ENCODE measurements around the gene NPHP4.
"Not testable (repeated sequence)": the region's sequence is repeated elsewhere in the genome, so short reads cannot be mapped to it uniquely, and the experiment has no call there.

Gene NPHP4

GRCh38 chr1:5865056-5865455, 127.2 kb downstream of the NPHP4 start:
- no peak for DNase-seq

GRCh38 chr1:5864256-5864655, 128.0 kb downstream of the NPHP4 start:
- no peak for DNase-seq

- DNase-seq: no peak
Measured at GRCh38 chr1:5863238-5863637, 129.0 kb downstream of the NPHP4 start.

DNA sequence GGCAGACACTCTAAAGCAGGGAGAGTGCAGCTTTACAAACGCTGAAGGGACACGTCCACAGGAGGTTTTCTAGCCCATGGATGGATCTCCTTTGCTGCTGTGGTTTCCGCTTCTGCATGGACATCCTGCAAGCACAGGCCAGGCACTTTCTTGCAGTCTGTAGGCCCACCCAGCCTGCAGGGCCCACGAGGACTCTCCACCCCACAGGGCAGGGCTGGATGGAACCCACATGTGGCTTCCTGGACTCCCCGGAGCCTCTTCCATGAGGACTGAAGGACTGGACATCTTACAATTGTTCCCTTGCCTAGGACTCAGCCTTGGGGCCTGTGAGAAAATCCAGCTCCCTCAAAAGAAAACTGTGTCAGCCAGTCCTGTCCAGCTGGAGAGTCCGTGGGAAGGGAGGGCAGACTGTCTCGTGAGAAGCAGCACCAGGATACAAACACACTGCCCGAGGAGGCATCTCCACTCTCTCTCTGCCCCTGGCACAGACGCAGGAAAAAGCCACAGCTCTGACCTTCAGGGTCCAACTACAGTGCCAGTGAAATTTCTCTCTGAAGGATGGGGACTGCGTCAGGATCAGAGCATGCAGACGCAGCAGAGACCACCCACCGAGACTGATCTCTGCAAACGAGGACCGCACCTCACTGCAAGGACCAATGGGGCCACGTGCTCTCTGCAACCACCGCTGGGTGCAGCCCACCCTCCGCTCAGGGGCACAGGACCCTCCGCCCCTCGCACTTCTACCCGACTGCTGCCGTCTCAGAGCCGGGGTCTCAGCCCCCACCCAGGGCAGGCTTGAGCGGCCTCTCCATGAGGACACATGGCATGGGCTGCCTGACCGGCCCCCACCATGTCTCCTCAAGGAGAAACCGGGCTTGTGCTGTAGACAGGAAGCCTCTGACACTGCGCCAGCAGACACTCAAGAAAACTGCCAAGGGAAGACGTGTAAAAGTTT, 130.1 kb downstream of the NPHP4 start:
- no peak for DNase-seq

DNA sequence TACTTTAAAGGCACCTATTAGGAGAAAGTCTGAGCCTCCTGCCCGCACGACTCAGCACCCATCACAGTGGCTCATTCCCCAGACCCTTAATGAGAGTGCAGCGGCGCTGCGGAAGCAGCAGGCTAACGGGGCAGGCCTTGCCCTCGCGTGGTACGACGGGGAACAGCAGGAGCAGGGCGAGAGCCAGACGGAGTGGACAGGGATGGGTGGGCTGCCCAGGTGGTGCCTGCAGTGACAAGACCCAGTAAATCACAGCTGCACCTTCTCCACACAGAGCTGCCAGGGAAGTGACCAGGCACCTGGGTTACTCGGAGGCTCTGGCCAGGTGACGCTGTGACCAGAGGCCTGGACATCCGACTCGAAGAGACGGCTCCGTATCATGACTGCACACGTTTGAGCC, 131.9 kb downstream of the NPHP4 start:
- DNase-seq: no peak

GRCh38 chr1:5859766-5860165, 132.5 kb downstream of the NPHP4 start:
- DNase-seq: no peak

DNA sequence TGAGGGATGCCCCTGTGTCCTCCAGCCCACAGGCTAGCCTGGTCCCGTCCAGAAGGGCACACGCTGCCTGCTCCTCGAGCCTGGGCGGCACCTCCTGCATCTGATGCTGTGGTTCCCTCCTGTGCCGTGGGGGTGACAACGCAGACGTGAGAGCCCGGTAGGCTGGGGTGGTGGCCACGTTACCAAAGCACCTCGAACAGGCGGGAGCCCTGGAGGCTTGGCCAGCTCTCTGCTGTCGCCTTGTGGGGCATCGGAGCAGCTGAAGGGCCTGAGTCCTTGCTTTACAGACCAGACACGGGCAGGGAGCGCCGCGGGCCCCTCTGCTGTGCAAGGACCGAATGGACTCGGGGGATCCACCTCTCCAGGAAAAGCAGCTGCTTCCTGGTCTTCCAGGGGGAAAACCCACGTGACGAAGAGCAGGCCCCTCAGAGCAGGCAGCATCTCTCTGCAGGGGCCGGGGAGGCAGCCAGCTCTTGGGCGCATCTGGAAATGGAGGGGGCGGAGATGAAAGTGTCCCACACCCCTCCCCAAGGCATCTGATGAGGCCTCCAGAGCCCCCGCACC, 133.3 kb downstream of the NPHP4 start:
- no peak for DNase-seq

DNA sequence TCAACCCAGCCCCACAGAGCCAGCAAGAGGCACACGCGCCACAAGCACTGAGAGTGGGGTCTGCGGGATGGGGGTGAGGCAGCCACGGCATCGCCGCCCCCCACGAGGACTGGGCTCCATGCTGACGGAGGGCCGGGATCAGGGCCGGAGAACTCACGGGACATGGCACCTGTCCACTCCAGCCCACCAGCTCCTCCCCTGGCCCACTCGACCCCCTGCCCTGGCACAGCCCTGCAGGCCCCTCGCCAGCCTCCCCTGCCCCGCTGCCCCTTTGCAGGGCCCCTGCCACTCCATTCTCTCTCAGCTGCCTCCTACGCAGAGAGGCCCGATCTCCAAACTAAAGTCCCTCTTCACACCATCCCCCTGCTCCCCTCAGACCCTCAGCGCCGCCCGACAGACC, 134.0 kb downstream of the NPHP4 start:
- no peak for DNase-seq

DNA sequence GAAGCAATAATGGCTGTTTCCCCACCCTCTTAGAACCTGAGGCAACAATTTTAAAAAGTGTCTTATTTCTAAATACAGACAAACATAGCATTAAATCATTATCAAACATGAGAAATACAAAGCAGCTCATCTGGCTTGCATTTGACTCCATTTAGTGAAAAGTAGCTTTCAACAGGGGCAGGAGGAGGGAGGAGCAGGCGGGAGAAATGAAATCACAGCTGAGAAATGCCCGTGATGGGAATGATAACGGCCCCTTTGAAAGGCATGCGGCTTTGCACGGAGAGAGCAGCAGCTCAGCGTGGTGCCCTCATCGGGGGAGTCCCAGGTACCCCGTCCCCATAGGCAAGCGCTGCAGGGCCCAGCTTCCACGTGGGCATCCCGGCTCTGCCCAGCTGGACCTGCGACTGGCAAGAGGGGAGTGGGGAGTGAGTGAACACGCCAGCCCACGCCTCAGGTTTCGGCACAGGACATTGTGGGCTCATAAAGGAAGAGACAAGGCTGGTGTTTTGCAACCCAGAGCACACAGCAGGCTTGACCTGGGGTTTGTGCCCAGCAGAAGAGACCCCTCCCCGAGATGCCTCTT, 134.6 kb downstream of the NPHP4 start:
- no peak for DNase-seq

DNA sequence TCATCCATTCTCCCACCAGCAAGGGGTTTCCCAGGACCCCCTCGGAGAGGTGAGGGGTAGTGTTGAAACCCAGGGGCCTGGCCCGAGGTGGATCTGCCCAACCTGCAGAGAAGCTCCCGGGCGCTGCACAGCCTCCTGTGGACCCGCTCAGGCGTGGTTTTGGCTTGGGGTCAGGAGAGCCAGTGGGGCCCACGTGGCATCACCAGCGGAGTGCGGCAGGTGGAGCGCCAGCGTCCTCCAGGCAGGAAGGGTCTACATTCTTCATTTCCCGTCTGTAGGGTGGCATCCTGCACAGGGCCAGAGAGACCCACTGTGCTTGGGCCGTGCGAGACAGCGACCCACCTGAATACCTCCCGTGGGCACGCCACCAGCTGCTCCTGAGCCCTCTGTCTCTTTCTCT, 135.2 kb downstream of the NPHP4 start:
- no peak for DNase-seq

GRCh38 chr1:5856246-5856815, 135.9 kb downstream of the NPHP4 start:
- no peak for DNase-seq

DNA sequence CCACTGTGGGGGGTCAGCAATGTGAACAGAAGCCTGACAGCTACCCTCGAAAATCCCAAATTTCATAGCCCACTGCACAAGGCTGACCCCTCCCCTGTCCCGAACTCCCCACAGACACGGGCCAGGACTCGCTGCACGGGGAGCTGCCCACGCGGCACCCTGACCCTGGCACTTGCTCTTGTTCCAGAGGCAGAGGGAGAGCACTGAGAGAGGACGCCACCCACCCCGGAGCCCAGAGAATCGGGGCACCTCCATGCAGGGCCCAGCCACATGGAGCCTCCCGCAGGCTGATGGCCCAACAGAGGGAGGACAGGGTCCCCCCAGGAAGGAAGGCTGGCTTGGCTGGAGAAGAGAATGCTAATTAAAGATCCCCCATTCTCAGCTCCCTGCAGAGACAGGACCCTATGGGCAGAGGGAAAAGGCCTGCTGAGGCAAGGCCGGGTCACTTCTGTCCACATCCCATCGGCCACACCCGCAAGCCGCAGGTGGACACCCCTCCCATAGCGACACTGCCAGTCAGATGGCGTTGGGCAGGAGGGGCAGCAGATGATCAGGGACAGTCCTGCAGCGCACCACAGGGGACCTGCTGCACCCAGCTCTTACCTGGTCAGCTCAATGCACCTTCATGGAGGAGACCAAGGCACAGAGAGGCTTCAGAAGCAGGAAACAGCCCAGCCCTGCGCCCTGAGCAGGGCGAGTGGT, 136.9 kb downstream of the NPHP4 start:
- DNase-seq: no peak

DNA sequence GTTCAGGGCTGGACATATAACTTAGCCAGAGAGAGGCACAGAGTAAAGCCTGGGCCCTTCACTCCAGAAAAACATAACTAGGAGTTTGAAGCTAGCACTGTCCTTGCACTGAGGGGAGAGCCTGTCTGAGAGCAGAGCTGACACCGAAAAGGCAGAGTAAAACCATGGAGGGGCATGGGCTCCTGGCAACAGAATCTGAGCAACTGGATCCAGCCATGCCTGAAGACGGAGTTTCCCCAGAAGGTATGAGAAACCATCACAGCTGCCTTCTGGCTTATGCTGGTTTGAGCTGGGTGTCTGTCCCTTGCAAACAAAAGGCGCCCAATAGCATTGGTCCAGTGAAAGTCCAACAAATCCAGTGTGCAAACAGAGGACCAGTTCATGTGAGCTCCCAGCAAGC, 137.5 kb downstream of the NPHP4 start:
- DNase-seq: no peak

DNA sequence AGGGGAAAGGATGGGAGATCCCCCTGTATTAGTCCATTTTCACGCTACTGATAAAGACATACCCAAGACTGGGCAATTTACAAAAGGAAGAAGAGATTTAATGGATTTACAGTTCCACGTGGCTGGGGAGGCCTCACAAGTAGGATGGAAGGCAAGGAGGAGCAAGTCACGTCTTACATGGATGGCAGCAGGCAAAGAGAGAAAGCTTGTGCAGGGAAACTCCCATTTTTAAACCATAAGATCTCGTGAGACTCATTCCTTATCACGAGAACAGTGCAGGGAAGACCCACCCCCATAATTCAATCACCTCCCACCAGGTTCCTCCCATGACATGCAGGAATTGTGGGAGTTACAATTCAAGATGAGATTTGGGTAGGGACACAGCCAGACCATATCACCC, 138.4 kb downstream of the NPHP4 start:
- DNase-seq: not testable (repeated sequence)

DNA sequence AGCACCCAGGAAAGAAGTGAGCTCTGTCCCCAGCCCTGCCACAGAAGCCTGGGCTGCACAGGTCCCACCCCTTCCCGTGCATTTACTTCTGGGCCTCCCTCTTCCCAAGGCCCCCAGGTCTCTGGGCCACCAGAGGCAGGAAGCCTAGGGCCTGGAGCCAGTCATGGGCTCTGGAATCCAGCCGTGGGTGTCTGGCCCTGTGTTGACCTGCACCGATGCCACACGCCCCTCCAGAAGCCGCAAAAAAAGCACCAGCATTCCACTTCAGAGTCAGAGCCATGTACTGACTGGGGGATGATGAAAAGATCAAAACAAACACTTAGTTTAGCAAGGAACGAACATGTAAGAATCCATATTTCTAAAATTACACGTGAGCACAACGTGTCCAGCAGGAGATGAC, 141.7 kb downstream of the NPHP4 start:
- no peak for DNase-seq

DNA sequence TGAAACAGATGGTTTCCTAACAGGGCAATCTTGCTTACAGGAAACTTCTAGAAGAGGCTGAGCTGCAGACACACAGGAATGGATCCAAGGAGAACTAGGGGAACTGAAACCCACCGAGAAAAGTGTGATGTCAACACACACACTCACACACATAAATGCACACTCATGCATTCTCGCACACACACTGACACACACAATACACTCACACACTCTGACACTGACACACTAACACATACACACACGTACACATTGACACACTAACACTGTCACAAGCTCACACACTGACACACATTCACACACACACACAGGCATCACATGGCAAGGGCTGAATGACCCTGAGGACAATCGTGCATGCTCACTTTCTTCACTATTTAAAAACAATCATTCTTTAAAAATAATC, 142.7 kb downstream of the NPHP4 start:
- DNase-seq: no peak

- DNase-seq: no peak
Measured at GRCh38 chr1:5847013-5847659, 145.1 kb downstream of the NPHP4 start.

DNA sequence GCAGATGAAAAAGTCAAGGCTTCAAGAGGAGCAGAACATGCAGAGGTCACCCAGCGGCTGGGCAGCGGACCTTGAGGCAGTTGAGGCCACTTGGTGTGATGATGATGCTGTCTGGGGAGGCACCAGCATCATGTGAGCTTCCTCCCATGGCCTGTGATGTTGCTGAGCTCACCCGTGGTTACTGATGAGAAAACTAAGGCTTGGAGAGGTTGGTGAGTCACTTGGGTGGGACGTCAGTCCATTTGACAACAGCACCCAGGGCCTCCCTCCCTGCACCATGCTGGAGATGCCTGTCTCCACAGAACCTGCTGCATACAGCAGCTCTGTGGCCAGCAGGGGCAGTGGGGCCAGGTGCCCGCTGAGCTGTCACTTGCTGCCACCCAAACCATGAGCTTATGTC, 146.8 kb downstream of the NPHP4 start:
- DNase-seq: no peak

DNA sequence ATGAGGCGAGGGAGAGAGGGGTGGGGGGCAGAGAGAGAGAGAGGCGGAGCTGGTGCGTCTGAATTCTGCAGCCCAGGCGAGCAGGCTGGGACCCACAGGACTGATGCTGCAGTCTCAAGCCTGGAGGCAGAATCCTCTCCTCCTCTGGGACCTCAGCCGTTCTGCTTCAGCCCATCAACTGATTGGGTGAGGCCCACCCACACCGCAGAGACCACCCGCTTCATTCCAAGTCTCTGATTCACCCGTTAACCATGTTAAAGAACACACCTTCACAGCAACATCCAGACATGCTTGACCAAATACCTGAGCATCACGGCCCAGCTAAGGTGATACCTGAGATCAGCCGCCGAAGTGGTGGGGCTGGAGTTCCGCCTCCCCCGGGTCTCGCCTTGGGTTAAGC, 147.8 kb downstream of the NPHP4 start:
- DNase-seq: no peak

DNA sequence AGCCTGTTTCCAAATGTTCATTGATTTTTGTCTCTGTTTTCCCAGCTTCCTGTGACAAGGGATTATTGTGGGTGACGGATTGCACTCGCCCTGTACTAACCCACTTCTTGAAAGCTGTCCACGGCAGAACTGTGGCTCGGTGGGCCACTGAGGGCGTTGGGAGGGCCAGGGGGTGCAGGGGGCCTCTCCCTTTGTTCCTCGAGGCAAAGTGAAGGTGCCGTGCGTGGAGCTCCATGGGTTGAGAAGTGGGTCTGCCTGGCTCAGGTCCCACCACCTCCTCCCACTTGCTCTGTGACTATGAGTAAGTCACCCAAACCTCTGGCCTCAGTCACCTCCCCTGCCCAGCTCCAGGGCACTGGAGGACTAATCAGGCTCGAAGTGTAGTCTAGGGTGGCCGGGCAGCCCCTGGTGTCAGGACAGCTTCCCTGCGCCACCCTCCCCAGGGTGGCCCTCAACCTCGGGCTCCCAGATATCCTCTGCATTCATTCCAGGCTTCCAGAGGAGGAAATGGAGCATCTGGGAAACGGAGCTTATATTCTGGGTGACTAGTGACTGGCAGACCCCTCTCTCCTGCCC, 148.6 kb downstream of the NPHP4 start:
- DNase-seq: no peak

GRCh38 chr1:5842679-5843078, 149.5 kb downstream of the NPHP4 start:
- no peak for DNase-seq

DNA sequence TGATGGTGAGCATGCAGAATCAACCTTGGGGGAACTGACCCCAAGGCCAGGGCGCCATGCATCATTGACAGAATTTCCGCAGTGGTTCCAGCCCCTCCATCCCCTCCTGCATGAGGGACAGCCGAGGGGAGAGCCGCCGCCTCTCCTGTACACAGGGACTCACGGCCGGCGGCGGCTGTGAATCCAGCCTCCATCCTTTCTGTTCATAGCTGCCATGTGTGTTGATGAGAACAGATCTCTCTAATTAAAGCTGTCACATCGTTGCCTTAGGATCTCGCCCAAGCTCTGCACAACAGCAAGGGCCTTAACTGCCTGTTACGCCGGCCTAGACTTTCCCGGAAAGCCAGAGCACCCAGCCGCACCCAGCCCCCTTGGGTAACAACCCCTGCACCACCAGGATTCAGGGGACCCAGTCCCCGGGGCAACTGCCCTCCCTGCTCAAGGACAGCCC, 151.6 kb downstream of the NPHP4 start:
- DNase-seq: no peak

Data from NCI-H748 treated with DMSO at 0.1 percent for 48 hours (cell line).